ENCODE measurements around the gene WHAMM.
"Not testable (repeated sequence)": the region's sequence is repeated elsewhere in the genome, so short reads cannot be mapped to it uniquely, and the experiment has no call there.

WHAMM gene

DNA sequence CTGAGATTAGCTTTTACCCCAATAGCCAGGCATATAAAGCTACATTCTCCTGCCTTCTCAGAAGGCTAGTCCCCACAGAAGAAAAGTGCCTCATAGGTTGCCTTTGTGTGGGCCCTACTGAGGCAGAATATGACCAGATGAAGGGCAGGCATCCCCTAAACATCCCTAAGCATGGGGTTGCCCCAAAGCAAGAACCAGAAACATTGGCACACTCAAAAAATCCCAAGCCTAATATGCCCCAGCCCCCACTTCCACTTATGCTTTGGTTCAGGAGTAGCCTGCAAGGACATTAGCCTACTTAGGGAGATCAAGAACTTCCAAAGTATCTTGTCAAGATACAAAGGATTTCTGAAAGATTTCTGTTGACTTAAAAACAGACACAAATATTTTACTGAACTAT is 29.7 kb downstream of the WHAMM start:
- DNase-seq: no peak

DNA sequence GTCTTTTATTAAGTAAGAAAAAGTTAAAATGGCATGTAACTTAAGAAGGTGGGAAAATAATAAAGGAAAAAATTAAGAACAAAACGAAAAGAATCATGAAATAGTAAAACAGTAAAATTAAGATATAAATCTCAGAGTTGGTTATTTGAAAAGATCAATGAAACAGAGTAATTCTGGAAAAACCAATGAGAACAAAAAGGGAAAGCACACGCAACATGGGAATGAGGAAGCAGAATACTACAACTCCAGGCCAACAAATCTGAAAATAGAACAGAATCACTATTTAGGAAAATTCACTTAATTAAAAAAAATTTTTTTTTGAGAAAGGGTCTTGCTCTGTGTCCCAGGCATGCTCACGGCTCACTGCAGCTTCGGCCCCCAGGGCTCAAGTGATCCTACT is 30.7 kb downstream of the WHAMM start:
- DNase-seq: no peak

DNA sequence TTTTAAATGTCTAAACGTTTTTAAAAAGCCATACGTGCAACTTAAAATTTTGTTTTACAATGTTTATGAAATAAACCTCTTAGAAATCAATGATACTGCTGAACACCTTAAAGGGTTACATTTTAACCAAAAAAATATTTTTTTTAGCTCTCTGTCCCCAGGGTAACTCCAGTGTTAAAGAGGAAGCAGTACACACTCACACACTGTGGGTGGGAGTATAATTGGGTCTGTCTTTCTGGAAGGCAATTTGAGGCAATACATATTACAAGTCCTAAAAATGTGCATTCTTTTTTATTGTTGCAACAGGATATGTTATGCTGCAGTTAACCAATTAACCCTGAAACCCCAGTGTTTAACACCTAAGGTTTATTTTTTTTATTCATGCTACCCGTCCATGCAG is 34.1 kb downstream of the WHAMM start:
- no peak for DNase-seq

DNA sequence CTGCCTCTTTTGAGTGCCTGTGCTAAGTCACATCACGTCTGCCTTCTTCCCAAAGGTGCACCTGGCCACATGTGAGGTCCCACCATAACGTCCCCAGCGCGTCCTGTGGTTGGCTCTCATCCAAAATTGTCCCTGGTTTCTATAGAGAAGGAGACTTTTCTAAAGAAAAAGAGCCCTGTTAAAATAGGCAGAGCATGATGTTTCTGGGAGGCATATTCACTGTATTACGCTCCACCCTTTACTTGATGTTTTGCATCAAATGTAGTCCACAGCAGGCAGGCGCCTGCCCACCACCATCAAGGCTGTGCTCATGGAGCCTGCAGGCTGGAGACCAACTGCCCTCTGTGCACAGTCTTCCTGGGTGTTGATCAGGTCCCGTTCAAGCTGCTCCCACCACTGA is 36.3 kb downstream of the WHAMM start:
- no peak for DNase-seq

DNA sequence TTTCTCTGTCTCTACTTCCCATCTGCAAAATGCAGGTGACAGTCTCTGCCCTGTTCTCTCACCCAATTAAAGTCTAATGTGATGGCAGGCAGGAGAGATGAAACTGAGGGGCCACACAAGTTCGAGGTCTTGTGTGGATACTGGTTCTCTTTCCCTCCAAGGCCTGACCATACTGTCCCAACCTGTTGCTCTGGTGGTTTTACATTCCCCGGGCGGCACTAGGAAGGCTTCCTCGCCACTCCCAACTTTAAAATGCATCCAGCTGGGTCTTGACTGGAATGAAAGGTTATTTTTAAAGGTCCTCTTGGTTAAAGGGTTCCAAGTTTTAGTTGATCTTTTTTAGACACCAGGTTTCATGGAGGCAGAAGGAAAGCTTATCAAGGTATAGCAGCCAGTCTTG is 37.2 kb downstream of the WHAMM start:
- DNase-seq: no peak

DNA sequence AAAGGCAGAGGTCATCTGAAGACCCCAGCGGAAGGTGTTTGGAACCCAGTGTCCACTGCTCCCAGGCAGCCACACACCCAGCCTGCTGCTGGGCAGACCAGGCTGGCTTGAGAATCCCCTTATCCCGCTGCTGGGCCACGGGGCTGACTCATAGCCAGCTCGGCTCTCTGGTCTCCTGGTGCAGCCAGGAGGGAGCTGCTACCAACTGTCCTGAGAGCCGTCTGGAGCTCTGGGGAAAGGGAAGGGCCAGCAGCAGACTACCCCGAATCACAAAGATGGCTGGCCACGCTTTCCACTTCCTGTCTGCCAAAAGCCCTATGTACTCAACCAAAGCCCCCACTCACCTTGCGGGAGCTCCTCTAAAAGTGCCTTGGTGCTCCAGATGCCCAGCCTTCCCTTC is 38.3 kb downstream of the WHAMM start:
- DNase-seq: no peak

DNA sequence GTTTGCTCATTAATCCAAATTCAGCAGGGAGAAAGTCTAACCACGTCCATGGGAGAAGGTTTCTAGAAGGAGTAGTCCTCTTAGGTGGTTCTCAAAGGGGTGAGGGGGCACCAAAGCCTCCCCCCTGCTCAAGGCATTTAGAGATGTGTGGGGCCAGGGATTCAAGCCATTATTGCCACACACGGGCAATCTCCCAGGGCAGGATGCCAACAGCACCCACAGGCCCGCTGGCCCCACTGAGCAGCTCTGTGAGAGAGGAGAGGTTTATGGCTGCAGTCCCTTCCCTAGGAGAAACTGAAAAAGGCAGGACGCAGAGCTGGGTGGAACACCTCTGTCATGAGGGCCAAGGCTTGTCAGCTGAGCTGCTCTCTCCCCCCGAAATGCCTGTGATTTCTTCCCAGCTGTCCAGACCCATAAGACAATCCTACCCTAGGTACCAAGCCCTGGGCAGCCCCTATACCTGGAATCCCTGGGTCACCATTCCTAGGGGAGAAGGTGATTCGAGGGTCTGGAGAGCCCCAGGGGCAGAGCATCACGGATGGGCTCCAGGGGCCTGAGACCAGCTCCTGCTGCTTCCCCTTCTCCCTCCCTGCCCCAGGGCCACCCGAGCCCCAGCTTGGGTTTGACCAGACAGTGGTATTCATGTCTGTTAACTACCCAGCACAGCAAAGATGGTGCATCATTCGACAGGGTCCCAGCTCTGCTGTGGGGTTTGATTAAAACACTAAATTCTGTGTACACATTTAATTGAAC is 39.0 kb downstream of the WHAMM start:
- no peak for DNase-seq

DNA sequence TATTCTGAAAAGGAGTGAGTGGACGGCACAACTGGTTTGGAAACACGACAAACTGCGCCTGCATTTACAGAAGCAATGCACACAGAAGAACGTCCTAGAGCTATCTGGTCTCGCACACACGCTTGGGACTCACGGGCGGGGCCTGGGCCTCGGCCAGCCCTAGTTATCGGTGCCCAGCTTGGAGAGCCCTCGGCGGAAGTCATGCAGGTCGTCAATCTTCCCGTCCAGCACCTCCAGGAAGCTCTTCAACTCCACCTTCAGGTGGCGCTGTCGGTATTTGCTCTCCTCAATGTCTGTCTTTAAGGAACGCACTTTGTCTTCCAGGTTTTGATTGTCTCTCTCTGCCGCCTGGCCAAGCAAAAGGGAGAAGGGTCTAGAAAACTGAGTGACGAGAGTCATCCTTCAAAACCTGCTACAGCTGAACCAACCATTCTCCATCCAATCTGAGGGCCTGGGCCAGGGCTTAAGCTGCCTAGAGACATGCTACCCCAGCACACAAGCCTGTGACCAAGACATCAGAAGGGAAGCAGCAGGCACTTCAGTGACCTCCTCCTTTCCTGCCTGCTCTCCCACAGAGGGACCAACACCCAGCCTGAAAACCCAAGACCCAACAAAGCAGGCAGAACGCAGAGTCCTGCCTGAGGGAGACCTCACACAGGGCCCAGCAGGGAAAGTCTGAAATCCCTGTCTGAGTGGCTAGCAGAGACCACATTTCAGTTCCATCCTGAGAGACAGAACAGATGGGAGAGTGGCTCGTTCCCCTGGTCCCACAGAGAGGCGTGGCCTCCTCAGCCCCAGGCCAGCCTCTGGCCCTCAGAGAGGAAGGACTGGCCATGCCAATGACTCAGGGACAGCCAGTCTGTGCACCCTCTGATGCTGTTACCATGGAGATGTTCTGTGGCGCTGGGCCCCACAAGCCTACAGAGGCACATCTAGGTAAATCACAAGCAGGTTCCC is 40.4 kb downstream of the WHAMM start:
- peak; percentile 42 for DNase-seq

DNA sequence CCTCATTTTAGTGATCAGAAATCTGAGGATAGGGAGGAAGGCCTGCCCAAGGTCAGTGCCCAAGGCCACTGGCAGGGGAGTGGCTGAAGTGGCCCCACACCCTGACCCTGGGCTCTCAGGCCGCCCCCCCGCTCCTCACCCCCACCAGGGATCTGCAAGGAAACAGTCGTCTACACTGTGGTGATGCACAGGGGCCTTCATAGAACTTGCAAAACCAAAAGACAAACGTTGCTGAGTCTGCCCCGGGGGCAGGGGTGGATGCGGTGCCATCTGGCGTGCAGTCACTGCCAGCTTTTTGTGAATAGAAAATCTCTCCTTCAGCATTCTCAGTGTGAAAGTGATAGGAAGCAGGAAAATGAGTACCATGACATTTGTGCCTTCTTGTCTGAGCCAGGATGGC is 41.3 kb downstream of the WHAMM start:
- DNase-seq: no peak

DNA sequence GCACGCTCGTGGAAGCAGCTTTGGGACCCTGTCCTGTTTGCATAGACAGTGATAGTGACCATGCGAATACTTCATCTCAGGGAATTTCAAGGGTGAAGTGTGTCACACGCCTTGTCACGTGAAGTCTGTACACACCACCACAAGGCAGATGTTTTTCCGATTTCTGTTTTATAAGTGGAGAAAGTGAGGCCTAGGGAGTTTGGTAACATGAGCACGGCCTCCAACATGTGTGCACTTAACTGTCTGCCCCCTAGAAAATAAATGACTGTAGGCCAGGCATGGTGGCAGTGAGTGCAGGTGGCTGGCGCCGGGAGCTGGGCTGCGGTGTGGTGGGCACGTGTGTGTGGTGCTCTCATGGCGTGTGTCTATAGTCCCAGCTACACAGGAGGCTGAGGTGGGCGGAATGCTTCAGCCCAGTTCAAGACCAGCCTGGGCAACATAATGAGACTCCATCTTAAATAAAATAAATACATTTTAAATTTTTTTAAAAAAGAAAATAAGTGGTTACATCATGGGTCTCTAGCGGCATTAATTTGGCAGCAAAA is 42.0 kb downstream of the WHAMM start:
- no peak for DNase-seq

DNA sequence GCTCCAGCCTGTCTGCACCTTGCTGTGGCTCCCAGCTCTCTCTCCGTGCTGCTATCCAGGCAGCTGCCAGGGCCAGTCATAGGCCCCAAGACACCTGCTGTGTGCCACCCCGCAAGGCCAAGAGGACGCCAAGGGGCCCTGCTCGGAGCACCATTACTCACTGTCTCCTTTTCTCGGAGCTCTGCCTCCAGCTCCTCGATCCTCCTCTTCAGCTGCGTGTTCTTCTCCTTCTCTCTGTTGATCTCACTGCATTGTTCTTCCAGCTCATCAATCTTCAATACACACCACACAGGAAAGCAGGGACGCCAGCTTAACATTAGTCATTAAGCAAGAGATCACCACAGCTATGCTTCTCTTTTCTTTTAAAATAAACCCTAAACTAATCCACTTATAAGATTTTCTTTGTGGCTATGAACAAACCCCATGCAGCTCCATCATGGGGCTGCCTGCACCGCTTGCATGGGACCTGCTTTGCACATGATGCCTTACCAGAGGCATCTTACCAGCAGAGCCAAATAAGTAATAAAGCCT is 42.6 kb downstream of the WHAMM start:
- no peak for DNase-seq

DNA sequence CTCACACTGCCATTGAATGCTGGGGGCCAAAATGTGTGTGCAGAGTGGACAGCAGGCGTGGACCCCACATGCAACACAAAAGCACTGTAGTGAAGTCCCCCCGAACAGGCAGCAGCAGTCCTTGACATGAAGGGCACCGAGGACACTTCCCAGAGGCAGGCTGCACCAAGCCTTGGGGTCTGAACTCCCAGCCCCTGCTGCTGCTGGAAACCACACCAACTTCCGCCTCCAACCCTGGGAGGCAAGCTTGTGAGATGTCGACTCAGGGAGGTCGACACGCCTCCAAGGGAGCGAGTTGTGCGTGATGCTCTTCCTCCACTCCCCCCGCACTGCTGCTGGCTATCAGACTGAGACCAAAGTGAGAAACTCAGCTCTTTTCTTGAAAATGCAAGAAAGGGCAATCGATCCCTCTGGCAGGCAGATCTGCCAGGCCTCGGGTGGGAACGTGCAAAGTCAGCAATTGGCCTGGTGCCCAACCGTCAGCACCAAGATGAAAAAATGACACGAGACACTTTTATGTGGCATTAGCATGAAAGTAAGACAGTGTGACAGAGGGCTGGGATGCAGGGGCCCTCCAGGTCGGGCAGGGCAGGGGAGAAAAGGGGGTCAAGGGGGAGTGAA is 43.6 kb downstream of the WHAMM start:
- DNase-seq: no peak

DNA sequence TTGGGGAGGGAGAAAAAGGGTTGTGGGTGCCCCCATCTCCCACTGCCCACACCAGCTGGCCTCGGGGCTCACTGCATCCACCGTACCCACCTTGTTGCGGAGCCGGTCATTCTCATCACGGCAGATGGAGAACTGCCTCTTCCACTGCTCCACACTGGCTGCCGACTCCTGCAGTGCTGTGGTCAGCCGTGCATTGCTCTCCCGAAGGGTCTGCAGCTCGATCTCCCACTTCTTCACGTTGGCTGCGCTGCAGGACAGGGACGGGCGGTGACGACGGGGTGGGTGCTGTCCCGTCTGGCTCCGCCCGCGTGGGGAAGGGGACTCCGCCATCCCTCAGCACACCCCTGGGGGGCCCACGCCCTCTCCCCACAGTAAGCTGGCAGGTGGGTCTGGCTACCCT is 45.1 kb downstream of the WHAMM start:
- DNase-seq: no peak

DNA sequence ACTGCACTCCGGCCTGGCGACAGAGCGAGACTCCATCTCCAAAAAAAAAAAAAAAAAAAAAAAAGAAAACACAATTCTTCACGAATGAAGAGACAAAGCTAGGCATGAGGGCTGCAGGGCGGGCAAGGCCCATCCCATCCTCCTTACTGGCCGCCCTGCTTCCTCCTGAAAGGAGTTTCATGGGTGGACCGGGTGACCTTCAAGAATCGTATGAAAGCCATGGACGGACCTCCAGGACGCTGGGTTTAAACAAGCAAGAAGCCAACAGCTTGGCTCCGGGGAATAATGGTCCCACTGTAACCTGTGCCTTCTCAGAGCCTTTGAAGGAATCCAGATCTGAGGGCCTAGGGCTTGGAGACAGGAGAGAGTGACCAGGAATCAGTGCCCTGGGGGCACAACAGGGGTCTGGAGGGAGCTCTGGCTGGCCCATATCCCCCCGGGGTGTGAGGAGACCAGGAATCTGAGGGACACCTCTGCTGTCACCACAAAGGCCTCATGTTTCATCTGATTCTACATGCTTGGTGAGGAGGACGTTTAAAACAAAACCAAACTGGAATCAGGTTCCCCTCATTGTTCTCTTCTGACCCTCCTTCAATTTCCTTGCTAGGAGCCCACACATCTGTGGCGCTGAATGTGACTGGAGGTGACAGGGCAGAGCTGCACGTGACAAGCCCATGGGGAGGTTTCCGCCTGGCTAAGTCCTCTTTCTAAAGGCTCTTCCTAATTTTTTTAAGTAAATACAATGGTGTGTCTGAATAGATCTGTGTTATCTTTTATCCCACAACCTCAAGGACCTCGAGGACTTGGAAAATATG is 46.1 kb downstream of the WHAMM start:
- no peak for DNase-seq

DNA sequence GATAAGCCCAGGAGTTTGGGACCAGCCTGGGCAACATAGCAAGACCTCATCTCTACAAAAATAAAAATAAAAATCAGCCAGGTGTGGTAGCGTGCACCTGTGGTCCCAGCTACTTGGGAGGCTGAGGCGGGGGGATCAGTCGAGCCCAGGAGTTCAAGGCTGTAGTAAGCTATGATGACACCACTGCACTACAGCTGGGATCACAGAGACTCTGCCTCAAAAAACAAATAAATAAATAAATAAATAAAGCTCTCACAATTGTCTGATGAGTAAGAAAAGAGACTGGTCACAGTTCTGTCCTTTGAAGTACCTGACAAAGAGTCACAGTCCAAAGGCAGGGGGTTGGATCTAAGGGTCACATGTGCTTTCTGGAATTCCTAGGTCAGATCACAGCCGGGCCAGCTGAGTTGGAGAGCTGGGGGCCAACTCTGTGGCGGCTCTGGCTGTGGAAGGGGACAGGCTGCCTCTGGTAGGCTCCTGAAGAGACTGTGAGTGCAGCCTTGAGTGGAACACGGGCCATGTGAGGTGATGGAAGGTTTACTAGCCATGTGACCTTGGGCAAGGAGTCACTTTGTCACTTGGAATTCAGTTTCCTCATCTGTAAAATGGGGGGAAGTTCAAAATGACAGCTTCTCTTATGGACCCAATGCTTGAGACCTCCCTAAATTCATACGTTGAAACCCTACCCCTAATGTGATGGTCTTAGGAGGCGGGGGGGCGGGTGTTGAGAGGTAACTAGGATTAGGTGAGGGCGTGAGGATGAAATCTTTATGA is 47.2 kb downstream of the WHAMM start:
- DNase-seq: no peak

DNA sequence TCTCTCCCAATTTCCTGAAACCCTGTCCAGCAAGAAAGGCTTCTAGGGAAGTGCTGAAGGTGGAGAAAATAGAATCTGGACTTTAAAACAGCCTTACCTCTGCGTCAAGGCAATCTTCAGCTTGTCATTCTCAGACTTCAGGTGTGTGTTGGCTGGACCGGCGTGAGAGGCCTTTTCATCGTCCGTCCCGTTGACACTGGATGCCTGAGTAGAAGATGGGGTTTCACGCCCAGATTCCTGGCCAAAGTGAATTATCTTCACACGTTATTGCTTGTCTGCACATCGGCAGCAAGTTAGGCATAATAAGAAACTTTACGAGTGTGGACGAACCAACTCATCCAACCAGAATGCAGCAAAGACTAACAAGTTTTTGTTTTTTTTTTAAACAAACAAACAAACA is 49.5 kb downstream of the WHAMM start:
- no peak for DNase-seq

DNA sequence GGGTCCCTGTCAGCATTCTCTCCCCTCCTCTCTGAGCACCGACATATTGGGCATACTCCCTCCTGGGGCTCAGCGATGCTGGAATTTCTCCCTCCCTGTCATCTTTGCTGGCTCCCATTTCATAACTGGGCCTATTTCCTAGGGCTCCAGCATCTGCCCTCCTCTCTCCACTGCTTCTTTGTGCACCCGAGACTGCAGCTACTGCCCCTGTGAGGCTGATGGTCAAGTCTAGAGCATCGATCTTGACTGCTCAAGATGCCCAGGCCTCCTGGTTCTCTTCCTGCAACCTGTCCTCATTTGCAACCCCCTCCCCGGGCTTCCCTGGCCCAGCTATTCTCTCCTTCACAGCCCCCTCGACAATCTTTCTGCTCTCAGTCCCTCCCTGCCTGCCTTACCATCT is 53.5 kb downstream of the WHAMM start:
- DNase-seq: no peak

DNA sequence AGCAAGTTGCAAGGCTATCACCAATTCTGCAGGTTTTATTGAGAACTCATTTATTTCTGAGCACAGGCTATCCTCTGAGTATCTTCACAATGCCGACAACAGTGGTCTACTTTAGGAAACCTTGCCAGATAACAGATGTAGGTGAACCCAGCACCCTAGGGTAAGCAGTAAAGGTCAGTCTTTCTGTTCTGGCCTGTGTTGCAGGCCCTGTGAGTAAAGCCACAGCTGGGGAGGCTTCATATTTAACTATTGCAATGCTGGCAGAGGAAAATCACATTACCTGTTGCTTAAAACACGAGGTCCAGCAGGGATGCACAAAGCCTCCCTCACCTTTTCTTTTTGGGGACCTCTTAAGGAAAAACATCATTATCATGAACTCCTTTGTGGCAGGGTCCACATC is 55.5 kb downstream of the WHAMM start:
- no peak for DNase-seq

DNA sequence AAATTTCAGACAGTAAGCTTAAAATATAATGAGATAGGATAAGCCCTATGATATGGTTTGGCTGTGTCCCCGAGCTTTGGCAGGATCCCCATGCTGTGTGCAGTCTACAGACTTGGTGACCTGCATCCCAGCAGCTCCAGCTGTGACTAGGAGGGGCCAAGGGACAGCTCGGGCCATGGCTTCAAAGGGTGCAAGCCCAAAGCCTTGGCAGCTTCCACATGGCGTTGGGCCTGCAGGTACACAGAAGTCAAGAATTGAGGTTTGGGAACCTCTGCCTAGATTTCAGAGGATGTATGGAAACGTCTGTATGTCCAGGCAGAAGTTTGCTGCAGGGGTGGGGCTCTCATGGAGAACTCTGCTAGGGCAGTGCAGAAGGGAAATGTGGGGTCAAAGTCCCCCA is 56.2 kb downstream of the WHAMM start:
- DNase-seq: not testable (repeated sequence)

DNA sequence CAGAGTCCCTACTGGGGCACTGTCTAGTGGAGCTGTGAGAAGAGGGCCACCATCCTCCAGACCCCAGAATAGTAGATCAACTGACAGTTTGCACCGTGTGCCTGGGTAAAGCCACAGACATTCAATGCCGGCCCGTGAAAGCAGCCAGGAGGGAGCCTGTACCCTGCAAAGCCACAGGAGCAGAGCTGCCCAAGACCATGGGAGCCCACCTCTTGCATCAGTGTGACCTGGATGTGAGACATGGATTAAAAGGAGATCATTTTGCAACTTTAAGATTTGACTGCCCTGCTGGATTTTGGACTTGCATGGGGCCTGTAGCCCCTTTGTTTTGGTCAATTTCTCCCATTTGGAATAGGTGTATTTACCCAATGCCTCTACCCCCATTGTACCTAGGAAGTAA is 56.6 kb downstream of the WHAMM start:
- DNase-seq: not testable (repeated sequence)

DNA sequence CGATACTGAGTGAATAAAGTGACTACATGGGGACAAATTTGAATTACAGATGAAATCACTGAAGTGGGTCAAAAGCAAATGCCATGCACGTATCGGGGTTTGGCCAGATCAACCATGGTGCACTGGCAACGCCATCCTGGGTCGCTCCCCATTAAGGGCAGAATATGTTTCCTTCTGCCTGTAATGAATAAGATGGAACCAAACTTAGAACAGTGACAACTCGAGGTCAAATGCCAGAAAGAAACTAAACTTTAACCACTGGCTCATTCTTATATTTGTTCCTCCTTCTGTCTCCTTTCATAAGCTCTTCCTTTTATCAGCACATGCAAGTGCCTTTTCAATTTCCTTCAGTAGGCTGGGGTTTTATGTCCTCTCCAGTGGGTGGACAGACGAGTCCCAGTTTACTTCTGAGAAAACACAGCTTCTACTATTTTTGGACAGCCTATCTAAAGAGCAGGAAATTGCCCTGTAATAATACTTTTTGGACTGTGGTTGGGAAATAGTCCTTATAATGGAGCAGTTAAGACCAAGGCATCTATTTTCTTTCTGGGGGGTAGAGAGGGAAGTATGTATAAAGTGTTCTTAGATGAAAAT is 61.4 kb downstream of the WHAMM start:
- DNase-seq: no peak

All from CD4-positive, alpha-beta T cell treated with Interleukin-17A for 1 hour (primary cell).